NCI-H2196 treated with DMSO at 0.1 percent for 48 hours (cell line): ENCODE measurements around the gene ALDH16A1.

Experiments
- DNase-seq: peaks from one replicate; lab custom pipeline; 2025; ENCODE audit not compliant: unreplicated experiment; lab: John Stamatoyannopoulos, UW

The ALDH16A1 gene

DNA sequence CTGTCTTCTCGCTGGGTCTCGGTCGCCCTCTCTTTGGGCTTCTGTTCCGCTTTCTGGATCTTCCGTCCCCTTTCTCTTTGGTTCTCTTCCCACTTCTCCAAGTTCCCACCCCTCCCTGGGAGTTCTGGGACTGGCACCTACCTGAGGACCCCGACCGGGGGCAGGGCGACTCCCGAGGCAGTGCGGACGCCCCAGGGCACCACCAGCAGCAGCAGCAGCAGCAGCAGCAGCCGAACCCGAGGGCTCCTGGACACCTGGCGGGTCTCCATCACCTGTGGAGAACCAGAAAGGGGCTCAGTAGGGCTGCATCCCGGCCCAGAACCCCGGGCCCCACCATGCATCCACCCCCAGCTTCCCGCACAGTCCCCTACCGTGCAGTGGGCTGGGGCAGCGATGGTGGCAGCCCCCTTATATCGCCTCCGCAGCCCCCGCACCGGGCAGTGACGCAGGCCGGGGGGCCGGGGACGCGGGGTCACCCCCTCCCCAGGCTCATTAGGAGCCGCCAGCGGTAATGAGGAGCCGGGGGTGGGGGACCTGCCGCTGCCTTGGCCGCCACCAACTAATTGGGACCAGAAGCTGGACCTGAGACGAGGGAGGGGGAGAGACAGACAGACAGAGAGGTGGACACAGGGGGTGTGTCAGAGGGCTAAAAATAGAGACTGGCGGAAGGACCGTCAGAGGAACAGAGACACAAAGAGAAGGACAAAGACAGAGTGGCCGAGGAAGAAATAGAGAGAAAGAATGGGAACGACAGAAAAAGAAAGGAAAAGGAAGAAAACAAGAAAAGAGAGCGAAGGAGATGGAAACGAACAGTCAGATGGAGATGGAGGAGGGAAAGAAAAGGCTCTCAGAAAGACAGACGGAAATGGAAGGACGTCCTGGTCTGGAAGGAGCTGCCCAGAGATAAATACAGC is 29.7 kb upstream of the ALDH16A1 start, which contains the start of gene PTH2:
Gene PTH2, minus strand, starts transcription at position 371 of the 914 bp plus-strand sequence. Its CDS starts 102 bp downstream, at position 269.
- no peak for DNase-seq

DNA sequence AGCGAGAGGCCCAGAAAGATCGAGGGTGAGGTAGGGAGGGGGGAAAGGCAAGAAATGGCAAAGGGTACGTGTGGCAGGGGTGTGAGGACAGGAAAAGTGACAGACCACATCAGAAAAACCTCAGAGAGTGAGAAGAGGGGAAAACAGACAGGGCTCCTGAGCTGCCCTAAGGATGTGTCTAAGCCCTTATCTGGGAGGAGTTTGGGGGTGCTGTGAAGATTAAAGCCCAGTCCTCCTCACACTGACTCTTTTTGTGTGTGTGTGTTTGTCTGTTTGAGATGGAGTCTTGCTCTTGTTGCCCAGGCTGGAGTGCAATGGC is 29.1 kb upstream of the ALDH16A1 start:
- DNase-seq, result no peak

- DNase-seq, result no peak
Observed at GRCh38 chr19:49425178-49425577, 27.8 kb upstream of the ALDH16A1 start, which contains the start of gene GFY. GFY (plus strand) TSS chr19:49425388; CDS start chr19:49426431, 1,043 bp downstream.

DNA sequence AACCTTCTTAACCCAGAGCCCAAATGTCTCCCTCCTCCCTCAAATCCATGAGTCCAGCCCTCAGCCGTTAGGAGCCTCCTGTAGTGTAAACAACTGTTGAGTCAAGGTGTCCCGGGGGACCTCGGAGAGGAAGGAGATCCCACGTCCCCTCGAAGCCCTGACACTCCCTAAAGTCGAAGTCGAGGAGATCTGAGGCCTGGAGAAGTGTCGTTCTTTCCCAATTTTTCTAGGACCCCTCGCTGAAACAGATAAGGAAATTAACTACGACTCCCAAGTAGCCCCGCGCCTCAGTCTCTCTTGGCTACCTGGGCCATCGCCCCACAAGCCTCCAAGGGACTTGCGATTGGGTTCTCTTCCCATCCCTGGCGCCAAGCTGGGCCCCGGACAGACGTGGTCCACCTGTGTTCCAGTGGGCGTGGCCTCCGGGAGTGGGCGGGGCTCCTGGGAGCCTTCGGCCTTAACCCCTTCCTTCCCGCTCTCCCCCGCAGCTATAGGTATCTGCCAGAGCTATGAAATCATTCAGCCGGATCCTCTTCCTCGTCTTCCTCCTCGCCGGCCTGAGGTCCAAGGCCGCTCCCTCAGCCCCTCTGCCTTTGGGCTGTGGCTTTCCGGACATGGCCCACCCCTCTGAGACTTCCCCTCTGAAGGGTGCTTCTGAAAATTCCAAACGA is 27.0 kb upstream of the ALDH16A1 start:
- DNase-seq, result no peak

DNA sequence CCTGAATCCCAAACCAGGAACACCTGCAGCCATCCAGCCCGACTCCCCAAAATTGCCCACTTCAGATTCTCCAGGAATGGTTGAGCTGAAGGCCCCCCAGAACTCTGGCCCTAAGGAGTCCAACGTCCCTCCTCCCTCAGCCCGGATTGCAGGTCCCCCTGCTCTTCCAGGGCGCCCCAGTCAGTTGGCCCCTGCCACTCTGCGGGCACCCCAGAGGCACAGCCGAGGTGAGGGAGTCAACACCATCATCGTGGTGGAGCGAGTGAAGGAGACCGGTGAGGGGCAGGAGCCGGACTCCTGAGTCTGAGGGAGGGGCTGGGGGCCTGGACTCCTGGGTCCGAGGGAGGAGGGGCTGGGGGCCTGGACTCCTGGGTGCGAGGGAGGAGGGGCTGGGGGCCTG is 25.7 kb upstream of the ALDH16A1 start:
- no peak for DNase-seq

- no peak for DNase-seq
Observed at GRCh38 chr19:49427855-49428546, 25.0 kb upstream of the ALDH16A1 start.

- DNase-seq, result no peak
Observed at GRCh38 chr19:49428547-49429451, 24.2 kb upstream of the ALDH16A1 start.

DNA sequence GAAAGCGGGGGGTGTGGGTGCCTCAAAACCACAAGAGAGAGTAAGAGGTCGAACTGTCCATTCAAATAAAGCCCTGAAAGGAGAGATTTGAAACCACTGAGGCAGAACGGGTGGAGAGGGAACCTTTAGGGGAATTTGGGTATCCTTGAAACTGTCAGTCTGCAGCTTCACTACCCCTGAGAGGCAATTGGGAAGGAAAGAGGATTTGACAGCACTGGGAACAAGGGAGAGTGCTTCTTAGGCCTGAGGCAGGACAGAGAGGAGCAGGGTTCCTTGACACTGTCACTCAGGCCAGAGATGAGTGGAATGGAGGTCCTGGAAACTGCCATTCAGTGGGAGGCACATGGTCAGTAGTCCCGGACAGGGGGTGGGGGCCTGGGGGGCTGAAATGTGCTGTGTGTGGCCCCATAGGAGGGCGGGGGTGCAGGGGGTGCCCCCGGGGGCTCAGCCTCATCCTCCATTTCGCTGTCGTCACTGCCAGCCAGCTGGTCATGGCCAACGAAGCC is 22.8 kb upstream of the ALDH16A1 start:
- no peak for DNase-seq

DNA sequence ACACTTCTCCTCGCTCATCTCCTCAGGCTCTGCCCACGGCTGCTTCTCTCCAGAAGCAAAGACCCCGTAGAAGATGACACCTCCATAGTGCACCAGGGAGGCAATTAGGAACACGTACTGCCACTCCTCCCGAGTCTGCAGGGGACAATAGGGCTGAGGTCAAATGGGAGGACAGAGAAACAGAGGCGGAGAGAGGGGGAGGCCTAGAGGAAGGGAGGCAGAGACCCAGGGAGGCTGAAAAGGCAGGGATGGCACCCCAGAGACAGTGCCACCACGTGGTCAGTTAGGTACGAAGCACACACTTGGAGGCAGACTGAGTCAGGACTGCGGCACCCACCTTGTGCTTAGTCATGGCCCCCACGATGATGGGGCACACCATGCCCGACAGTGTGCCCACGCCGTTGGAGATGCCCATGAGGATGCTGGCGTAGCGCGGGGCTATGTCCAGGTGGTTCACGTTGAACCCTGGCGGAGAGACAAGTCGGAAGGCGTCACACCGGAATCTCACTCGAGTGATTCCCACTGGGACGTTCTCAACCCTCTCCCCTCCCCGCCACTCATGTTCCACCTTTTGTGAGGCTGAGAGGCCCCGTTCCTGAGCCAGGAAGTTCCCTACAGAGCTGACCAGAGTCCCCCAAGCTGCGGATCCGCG is 22.2 kb upstream of the ALDH16A1 start:
- no peak for DNase-seq

GRCh38 chr19:49431330-49431749 is 21.7 kb upstream of the ALDH16A1 start:
- DNase-seq, result no peak

DNA sequence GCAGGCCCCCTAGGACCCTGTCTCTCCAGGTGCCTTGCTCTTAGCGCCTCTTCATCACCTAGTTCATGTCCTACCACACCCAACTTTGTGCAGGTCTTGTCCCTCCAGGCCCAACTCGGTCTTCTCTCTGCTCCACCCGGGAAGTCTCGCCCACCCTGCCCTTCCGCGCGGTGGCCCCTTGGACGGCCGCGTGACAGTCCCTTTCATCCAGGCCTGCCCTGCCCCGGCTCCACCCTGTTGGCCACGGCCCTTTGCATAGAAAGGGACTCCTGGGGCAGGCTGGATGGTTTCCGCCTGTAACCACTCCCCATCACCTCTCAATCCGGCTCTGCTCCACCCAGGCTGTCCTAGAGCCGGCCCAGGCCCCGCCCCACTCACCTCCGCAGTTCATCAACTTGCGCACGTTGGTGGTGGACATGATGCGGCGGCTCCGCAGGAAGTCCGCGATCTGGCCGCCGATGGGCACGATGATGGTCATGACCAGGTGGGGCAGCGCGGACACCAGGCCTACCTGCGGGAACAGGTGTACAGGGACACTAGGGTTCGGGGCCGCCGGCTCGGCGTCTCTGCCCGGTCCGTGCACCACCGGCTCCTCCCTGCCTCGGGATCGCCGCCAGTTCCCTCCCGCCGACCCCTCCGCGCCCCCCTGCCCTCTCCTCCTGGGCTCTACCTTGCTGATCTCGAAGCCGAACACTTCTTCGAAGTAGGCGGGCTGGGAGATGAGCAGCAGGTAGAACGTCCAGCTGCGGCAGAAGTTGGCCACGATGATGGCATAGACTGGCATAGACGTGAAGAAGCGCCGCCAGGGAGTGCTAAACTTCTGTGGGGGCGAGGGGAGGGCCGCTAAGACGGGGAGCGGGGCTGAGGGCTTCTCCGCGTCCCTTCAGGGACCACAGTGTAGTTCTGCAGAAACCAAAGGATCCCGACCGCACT is 20.6 kb upstream of the ALDH16A1 start:
- no peak for DNase-seq

DNA sequence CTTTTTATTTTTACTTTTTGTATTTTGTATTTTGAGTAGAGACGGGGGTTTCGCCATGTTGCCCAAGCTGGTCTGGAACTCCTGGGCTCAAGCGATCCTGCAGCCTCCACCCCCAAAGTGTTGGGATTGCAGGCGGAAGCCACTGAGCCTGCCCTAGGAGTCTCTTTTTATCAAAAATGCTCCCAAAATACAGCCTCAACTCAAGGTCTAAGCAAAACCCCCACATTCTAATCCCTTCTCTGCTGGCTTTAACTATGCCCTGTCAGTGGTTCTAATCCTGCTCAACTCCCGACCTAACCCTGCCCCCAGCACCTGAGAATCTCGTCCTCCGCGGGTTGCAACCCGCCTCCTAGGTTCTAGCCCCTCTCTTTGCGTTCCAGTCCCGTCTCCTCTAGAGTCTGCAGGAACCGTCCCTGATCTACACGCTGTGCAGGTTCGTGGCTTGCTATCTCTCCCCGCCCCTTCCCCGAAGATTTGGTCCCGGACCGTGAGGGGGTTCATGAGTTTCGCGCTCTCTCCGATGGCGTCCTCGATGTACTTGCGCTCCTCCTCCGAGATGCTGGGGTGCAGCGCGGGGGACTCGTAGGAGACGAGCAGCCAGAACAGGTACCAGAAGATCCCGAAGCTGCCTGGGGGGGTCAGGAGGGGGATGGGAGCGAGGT is 19.7 kb upstream of the ALDH16A1 start:
- no peak for DNase-seq

GRCh38 chr19:49434907-49435583 is 18.0 kb upstream of the ALDH16A1 start:
- no peak for DNase-seq

GRCh38 chr19:49435670-49436069 is 17.4 kb upstream of the ALDH16A1 start:
- no peak for DNase-seq

DNA sequence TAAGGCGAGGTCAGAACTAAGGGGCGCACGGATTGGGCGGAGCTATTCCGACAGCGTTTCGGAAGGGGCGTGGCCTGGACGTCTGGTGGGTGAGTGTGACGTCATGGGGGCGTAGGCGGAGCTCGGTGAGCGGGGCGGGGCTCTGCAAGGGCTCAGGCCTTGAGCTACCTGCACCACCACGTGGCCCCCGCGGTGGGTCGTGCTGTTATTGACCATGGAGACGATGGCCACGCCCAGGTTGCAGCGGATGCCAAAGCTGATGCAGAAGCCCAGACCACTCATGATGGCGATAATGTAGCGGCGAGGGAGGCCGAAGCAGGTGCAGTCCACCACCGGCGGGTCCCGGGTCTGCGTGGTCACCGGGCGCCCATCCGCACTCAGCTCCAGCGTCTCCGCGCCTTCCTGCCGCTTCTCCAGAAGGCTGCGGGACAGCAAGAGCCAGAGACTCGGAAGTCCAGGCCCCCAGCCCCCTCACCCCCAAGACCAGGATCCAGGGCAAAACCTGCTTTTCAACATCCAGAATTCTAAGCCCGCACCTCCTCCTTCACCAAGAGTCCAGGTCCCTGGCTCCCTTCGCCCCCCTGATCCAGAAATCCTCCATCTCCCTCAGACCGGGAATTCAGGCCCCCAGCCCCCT is 16.5 kb upstream of the ALDH16A1 start:
- DNase-seq, result no peak

- DNase-seq, result no peak
Observed at GRCh38 chr19:49437231-49437630, 15.8 kb upstream of the ALDH16A1 start.

- DNase-seq, result no peak
Observed at GRCh38 chr19:49438261-49438660, 14.8 kb upstream of the ALDH16A1 start.
